ENCODE measurements around the gene SIGLEC1. TPM values are rescaled to one million over a fixed set of nuclear protein-coding genes. Genes with fewer than 3 reads are reported as not detected.

The SIGLEC1 gene
- total and polyA plus RNA-seq, 2 donors (not counting 1 experiment from before 2014, with no cell fraction given), result 0.06 to 0.15 TPM

- H3K9me3 Mint-ChIP-seq (ENCODE audit: insufficient read depth), result no peaks in the 10 kb centered on the region
- Histone ChIP-seq H3K9me3 (ENCODE audit: control extremely low read depth in 1 of 3, control insufficient read depth in 2 of 3, insufficient read depth in 1 of 3, low read length in 2 of 3) (peaks cover 0 to 10% (median 0%) of the 10 kb centered on the region in 3 donors), H3K27ac (ENCODE audit: low read length in 2 of 2) (no peak overlapping the region), H3K36me3 (replicated peaks in 1 of 2; ENCODE audit: control extremely low read depth in 1 of 2, control insufficient read depth in 1 of 2, extremely low read depth in 1 of 2, insufficient read depth in 2 of 2, low read length in 1 of 2) (no peaks in the 10 kb centered on the region), H3K4me3 (ENCODE audit: control extremely low read depth in 1 of 5, extremely low read depth in 1 of 5, insufficient read depth in 1 of 5, low read depth in 2 of 5, low read length in 4 of 5) (no peak overlapping the region), H3K4me1 (ENCODE audit: control insufficient read depth in 2 of 2, insufficient read depth in 2 of 2, low read length in 2 of 2) (peaks cover 0 to 8% of the 10 kb centered on the region in 2 donors), H2AFZ (ENCODE audit: insufficient read depth, low read depth, low read length, poor library complexity, severe bottlenecking) (no peak overlapping the region), H3K9ac (ENCODE audit: low read length) (no peak overlapping the region), H4K20me1 (ENCODE audit: control insufficient read depth, insufficient read depth, low read length, poor library complexity, severe bottlenecking) (no peaks in the 10 kb centered on the region), H3K27me3 (replicated peaks in 1 of 4; ENCODE audit: control extremely low read depth in 1 of 4, control insufficient read depth in 3 of 4, insufficient read depth in 4 of 4, low read length in 3 of 4) (peaks cover 0 to 26% (median 2%) of the 10 kb centered on the region in 4 experiments), H3K4me2 (replicated peaks; ENCODE audit: low read depth, low read length, poor library complexity, severe bottlenecking) (no peak overlapping the region), H3K79me2 (ENCODE audit: control insufficient read depth, insufficient read depth, low read length) (no peaks in the 10 kb centered on the region)
- no peak for TF ChIP-seq CTCF (IDR thresholded peaks at IDR 0.05)
- TF ChIP-seq EZH2 (IDR thresholded peaks at IDR 0.05; ENCODE audit: borderline replicate concordance, insufficient read depth, low read depth, low read length, poor library complexity, severe bottlenecking), result no peak
- intact Hi-C loops (cut with micrococcal nuclease), result no loop called here
- ChIA-PET POLR2A (no interaction called here), CTCF (no interaction called here)
- no peak overlapping the region for H3K4me3 Mint-ChIP-seq
- WGBS (ENCODE audit: insufficient coverage), result no CpG with 5 or more reads among the region's 2 CpGs
- no peak for ATAC-seq (ENCODE audit: low read depth)
- H3K27ac Mint-ChIP-seq, result no peak overlapping the region
- no peak for DNase-seq
- peaks cover 4% of the 10 kb centered on the region for H3K4me1 Mint-ChIP-seq
- peaks cover 30% of the 10 kb centered on the region for H3K27me3 Mint-ChIP-seq
Measured at GRCh38 chr20:3743251-3743650, 30.9 kb upstream of the SIGLEC1 start.

DNA sequence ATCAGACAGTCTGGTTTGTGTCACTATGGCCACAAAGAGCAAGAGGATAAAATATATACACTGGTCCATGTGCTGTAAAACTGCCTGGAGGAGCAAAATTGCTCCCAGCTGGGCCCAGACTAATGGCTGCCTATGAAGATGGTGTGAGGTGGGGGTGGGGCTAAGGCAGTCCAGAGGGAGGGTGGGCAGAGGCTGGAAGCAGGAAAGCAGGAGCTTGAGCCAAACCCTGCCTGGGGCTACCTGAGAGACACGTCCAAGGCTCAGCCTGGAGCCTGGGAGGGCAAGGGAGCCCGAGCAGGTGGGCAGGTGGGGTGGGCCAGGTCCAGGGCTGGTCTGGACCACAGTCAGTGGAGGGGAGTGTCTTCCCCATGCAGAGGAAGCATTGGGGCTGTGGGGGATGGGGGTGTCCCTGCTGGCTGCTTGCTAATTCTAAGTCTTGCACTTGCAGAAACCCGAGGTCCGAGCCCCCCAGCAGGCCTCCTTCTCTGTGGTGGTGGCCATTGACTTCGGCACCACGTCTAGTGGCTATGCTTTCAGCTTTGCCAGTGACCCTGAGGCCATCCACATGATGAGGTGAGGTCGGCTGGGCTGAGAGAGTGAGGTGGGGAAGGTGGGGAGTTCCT lies 29.5 kb upstream of the SIGLEC1 start:
- 85% methylated on average over 6 of the region's 7 CpGs for WGBS (ENCODE audit: insufficient coverage)
- Mint-ChIP-seq H3K4me3 (no peak overlapping the region), H3K9me3 (ENCODE audit: insufficient read depth) (no peaks in the 10 kb centered on the region), H3K27ac (no peak overlapping the region), H3K27me3 (peaks cover 26% of the 10 kb centered on the region), H3K4me1 (peaks cover 4% of the 10 kb centered on the region)
- Histone ChIP-seq H3K36me3 (replicated peaks in 1 of 2; ENCODE audit: control extremely low read depth in 1 of 2, control insufficient read depth in 1 of 2, extremely low read depth in 1 of 2, insufficient read depth in 2 of 2, low read length in 1 of 2) (no peaks in the 10 kb centered on the region), H3K27me3 (replicated peaks in 1 of 4; ENCODE audit: control extremely low read depth in 1 of 4, control insufficient read depth in 3 of 4, insufficient read depth in 4 of 4, low read length in 3 of 4) (peaks cover 0 to 22% (median 2%) of the 10 kb centered on the region in 4 experiments), H3K79me2 (ENCODE audit: control insufficient read depth, insufficient read depth, low read length) (no peaks in the 10 kb centered on the region), H3K9ac (ENCODE audit: low read length) (no peak overlapping the region), H3K4me3 (ENCODE audit: control extremely low read depth in 1 of 5, extremely low read depth in 1 of 5, insufficient read depth in 1 of 5, low read depth in 2 of 5, low read length in 4 of 5) (no peak overlapping the region), H4K20me1 (ENCODE audit: control insufficient read depth, insufficient read depth, low read length, poor library complexity, severe bottlenecking) (no peaks in the 10 kb centered on the region), H3K4me2 (replicated peaks; ENCODE audit: low read depth, low read length, poor library complexity, severe bottlenecking) (no peak overlapping the region), H3K4me1 (ENCODE audit: control insufficient read depth in 2 of 2, insufficient read depth in 2 of 2, low read length in 2 of 2) (peaks cover 0 to 8% of the 10 kb centered on the region in 2 donors), H3K9me3 (ENCODE audit: control extremely low read depth in 1 of 3, control insufficient read depth in 2 of 3, insufficient read depth in 1 of 3, low read length in 2 of 3) (peaks cover 0 to 10% (median 0%) of the 10 kb centered on the region in 3 donors), H2AFZ (ENCODE audit: insufficient read depth, low read depth, low read length, poor library complexity, severe bottlenecking) (no peak overlapping the region), H3K27ac (ENCODE audit: low read length in 2 of 2) (no peak overlapping the region)
- DNase-seq (no peak), ATAC-seq (ENCODE audit: low read depth) (no peak)
- ChIA-PET POLR2A (no interaction called here), CTCF (interaction anchor here (1.0 kb wide), 1 partner anchor 11 kb away, joined by 3 read pairs; no protein-coding TSS in a partner anchor)
- TF ChIP-seq EZH2 (IDR thresholded peaks at IDR 0.05; ENCODE audit: borderline replicate concordance, insufficient read depth, low read depth, low read length, poor library complexity, severe bottlenecking), result no peak
- no peak for TF ChIP-seq CTCF (IDR thresholded peaks at IDR 0.05)
- intact Hi-C loops (cut with micrococcal nuclease), result no loop called here

Data from B cell (primary cell).